HG02970 (cell line): Measurements from ENCODE around the gene CREG1.
"Not testable (repeated sequence)": the region's sequence is repeated elsewhere in the genome, so short reads cannot be mapped to it uniquely, and the experiment has no call there.

Source experiments
- ATAC-seq: cut with Tn5 transposase; IDR thresholded peaks from one replicate; pipeline ENCODE4 v1.9.1; 2021; ENCODE audit warnings: mild to moderate bottlenecking, moderate library complexity, moderate number of reproducible peaks; ENCODE audit not compliant: unreplicated experiment, low FRiP score

Gene CREG1

GRCh38 chr1:167565922-167566321 lies 12.4 kb upstream of the CREG1 start:
- ATAC-seq, result no peak

GRCh38 chr1:167564612-167565270 lies 11.2 kb upstream of the CREG1 start:
- ATAC-seq, result no peak

- ATAC-seq, result no peak
These were observed 10.2 kb upstream of the CREG1 start for GRCh38 chr1:167563579-167564246.

- no peak for ATAC-seq
These were observed 9.1 kb upstream of the CREG1 start for GRCh38 chr1:167562702-167563101.

- ATAC-seq, result no peak
These were observed 8.2 kb upstream of the CREG1 start for GRCh38 chr1:167561753-167562152.

- no peak for ATAC-seq
These were observed 2.6 kb upstream of the CREG1 start for GRCh38 chr1:167555971-167556714.

- not testable (repeated sequence) for ATAC-seq
These were observed 1.5 kb upstream of the CREG1 start for GRCh38 chr1:167555072-167555471.

GRCh38 chr1:167554028-167554779 lies 642 bp upstream of the CREG1 start:
- ATAC-seq, result no peak

- ATAC-seq, result no peak
These were observed 2.2 kb downstream of the CREG1 start for GRCh38 chr1:167551362-167551761.

- ATAC-seq, result no peak
These were observed 5.3 kb downstream of the CREG1 start for GRCh38 chr1:167548059-167548932.

GRCh38 chr1:167546935-167547334 lies 6.6 kb downstream of the CREG1 start:
- ATAC-seq, result no peak

- no peak for ATAC-seq
These were observed 8.2 kb downstream of the CREG1 start for GRCh38 chr1:167545349-167545748.

- ATAC-seq, result no peak
These were observed 9.0 kb downstream of the CREG1 start for GRCh38 chr1:167544447-167545093.

- ATAC-seq, result no peak
These were observed 10.2 kb downstream of the CREG1 start for GRCh38 chr1:167543199-167543990.

- ATAC-seq, result no peak
These were observed 11.2 kb downstream of the CREG1 start for GRCh38 chr1:167542109-167543032.

GRCh38 chr1:167541610-167542009 lies 12.0 kb downstream of the CREG1 start:
- ATAC-seq, result no peak

GRCh38 chr1:167541003-167541402 lies 12.6 kb downstream of the CREG1 start:
- ATAC-seq, result no peak

GRCh38 chr1:167538657-167539056 lies 14.9 kb downstream of the CREG1 start:
- ATAC-seq, result no peak
